ENCODE data around the gene CCDC81.
A peak's percentile ranks its signal among the peaks of the same experiment; 100 is the strongest.
"Not testable (repeated sequence)": the region's sequence is repeated elsewhere in the genome, so short reads cannot be mapped to it uniquely, and the experiment has no call there.

Gene CCDC81

DNA sequence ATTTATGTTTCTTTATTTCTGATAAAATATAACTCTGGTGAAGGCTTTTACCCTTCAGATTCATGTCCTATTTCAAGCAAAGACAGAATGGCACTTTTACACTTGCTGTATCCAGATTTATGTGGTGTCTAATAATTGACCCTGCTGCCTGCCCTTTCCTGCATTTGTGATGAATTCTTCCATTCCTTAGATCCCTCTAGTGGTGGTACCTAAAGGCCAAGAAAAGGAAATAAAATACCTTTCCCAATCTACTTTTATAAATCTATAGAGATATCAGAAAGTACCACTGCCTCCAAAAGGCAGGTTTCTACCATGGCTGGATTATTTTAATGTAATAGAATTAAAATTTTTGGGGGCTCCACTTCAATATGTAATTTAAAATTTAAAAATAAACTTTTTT, 34.2 kb downstream of the CCDC81 start:
- Histone ChIP-seq H3K27me3 (no peaks in the 10 kb centered on the region), H3K36me3 (no peaks in the 10 kb centered on the region), H3K4me1 (no peaks in the 10 kb centered on the region), H3K9me3 (no peaks in the 10 kb centered on the region), H3K4me3 (no peak overlapping the region), H3K27ac (no peak overlapping the region), H3K4me2 (no peak overlapping the region), H3K9ac (no peak overlapping the region), H4K20me1 (no peaks in the 10 kb centered on the region)
- no peak for TF ChIP-seq Cebpa-rat (IDR thresholded peaks at IDR 0.05)

DNA sequence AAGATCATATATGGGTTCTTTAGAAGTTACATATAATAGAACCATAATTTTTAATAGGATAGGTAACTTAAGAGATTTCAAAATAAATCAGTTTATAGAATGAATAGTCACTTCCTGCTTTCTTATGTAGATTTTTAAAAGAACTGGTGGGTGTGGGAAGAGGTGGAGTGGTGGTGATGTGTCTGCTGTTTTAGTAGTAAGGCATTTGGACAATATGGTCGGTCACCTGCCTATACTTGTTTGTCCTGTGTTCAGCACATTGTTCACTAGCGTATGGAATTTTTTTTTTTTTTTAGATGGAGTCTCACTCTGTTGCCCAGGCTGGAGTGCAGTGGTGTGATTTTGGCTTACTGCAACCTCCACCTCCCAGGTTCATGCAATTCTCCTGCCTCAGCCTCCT, 39.3 kb downstream of the CCDC81 start:
- Histone ChIP-seq H3K4me3 (no peak overlapping the region), H3K9ac (no peak overlapping the region), H3K36me3 (no peaks in the 10 kb centered on the region), H3K27me3 (no peaks in the 10 kb centered on the region), H4K20me1 (no peaks in the 10 kb centered on the region), H3K4me1 (peaks cover 9% of the 10 kb centered on the region), H3K4me2 (no peak overlapping the region), H3K27ac (no peak overlapping the region), H3K9me3 (no peaks in the 10 kb centered on the region)
- TF ChIP-seq Cebpa-rat (IDR thresholded peaks at IDR 0.05) = no peak

DNA sequence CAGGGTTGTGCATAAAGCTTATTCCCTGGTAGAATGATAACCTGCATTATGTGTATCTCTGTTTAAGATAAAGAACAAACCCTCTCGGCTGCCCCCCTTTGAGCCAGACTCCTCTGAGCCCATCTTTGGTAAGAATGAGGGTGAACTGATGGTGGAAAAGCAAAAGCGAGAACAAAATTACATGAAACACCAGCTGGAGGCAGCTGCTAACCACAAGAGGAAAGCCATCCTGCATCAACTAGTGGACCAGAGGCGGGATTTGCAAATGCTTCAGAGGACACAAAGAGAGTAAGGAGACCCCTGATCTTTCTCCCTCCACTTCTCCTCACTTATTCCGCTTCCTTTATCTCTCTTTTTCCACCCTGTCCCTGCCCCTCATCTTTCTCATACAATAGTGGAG, 40.3 kb downstream of the CCDC81 start:
- Histone ChIP-seq H3K27ac (no peak overlapping the region), H3K4me2 (0 out of 2 replicates have a peak overlapping the region, but pooled peaks have one; percentile 6), H3K27me3 (no peaks in the 10 kb centered on the region), H3K4me3 (no peak overlapping the region), H3K9ac (no peak overlapping the region), H3K9me3 (no peaks in the 10 kb centered on the region), H4K20me1 (no peaks in the 10 kb centered on the region), H3K4me1 (peaks cover 9% of the 10 kb centered on the region), H3K36me3 (no peaks in the 10 kb centered on the region)
- no peak for TF ChIP-seq Cebpa-rat (IDR thresholded peaks at IDR 0.05)

DNA sequence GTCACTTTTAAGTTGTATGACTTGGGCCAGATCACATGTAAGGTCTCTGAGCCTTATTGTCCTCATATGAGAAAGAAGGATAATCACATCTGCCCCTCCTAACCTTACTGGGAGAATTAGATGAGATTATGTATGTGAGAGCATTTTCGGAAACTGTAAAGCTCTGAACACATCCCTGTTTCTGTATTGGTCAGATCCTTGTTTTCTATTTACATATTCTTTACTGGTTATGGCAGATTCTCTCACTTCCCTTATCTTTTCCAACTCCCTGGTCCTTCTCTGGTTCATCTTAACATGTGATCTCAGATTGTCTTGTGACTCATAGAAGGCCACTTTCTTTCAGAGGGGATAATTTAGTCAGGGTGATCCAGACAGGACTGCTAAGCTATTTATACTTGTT, 41.8 kb downstream of the CCDC81 start:
- Histone ChIP-seq H4K20me1 (no peaks in the 10 kb centered on the region), H3K9ac (no peak overlapping the region), H3K4me1 (peaks cover 11% of the 10 kb centered on the region), H3K4me3 (no peak overlapping the region), H3K4me2 (no peak overlapping the region), H3K27ac (no peak overlapping the region), H3K36me3 (no peaks in the 10 kb centered on the region), H3K9me3 (no peaks in the 10 kb centered on the region), H3K27me3 (0 out of 2 replicates have a peak, but pooled peaks cover 4% of the 10 kb centered on the region)
- TF ChIP-seq Cebpa-rat (IDR thresholded peaks at IDR 0.05) = no peak

DNA sequence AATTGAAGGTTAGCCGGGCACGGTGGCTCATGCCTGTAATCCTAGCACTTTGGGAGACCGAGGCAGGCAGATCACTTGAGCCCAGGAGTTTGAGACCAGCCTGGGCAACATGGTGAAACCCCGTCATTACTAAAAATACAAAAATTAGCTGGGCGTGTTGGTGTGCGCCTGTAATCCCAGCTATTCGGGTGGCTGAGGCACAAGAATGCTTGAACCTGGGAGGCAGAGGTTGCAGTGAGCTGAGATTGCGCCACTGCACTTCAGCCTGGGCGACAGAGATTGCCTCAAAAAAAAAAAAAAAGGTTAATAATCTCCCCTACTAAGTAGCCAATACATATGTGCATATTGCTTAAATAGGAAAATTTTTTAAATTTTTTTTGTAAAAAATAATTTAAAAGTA, 42.3 kb downstream of the CCDC81 start:
- H3K27me3 ChIP-seq, H3K36me3 ChIP-seq, H3K27ac ChIP-seq, H3K4me2 ChIP-seq, H3K9me3 ChIP-seq, H3K9ac ChIP-seq, H4K20me1 ChIP-seq, H3K4me3 ChIP-seq: not testable (repeated sequence)
- H3K4me1 ChIP-seq = peaks cover 16% of the 10 kb centered on the region

DNA sequence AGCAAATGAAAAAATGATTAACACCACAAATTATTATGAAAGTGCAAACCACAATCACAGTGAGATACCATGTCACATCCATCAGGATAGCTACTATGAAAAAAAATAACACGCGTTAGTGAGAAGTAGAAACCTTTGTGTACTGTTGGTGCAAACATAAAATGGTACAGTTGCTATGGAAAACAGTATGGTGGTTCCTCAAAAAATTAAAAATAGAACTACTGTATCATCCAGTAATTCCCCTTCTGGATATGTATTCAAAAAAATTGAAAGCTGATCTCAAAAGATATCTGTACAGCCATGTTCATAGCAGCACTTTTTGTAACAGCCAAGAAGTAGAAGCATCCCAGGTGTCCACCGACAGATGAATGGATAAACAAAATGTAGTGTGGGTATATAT, 43.4 kb downstream of the CCDC81 start:
- Histone ChIP-seq H3K27me3 (peaks cover 20% of the 10 kb centered on the region), H3K4me1 (peaks cover 28% of the 10 kb centered on the region), H3K27ac (no peak overlapping the region), H3K4me3 (no peak overlapping the region), H3K9me3 (no peaks in the 10 kb centered on the region), H4K20me1 (no peaks in the 10 kb centered on the region), H3K4me2 (no peak overlapping the region), H3K36me3 (no peaks in the 10 kb centered on the region), H3K9ac (no peak overlapping the region)
- TF ChIP-seq Cebpa-rat (IDR thresholded peaks at IDR 0.05) = no peak

DNA sequence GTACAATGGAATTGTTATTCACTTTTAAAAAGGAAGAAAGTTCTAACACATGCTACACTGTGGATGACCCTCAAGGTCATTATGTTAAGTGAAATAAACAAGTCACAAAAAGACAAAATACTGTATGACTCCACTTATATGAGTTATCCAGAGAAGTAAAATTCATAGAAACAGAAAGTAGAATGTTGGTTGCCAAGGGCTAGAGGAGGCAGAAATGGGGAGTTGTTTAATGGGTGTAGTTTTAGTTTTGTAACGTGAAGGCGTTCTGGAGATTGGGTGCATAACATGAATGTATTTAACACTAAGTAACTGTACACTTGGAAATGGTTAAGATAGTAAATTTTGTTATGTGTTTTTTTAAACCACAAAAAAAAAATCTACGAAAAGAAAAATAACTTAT, 43.8 kb downstream of the CCDC81 start:
- H3K36me3 ChIP-seq = no peaks in the 10 kb centered on the region
- TF ChIP-seq Cebpa-rat (IDR thresholded peaks at IDR 0.05) = no peak
- H3K27ac ChIP-seq = no peak overlapping the region
- H3K4me2 ChIP-seq = no peak overlapping the region
- H3K4me3 ChIP-seq = no peak overlapping the region
- peaks cover 32% of the 10 kb centered on the region for H3K4me1 ChIP-seq
- peaks cover 24% of the 10 kb centered on the region for H3K27me3 ChIP-seq
- H3K9me3 ChIP-seq = no peaks in the 10 kb centered on the region
- H3K9ac ChIP-seq = no peak overlapping the region
- no peaks in the 10 kb centered on the region for H4K20me1 ChIP-seq

DNA sequence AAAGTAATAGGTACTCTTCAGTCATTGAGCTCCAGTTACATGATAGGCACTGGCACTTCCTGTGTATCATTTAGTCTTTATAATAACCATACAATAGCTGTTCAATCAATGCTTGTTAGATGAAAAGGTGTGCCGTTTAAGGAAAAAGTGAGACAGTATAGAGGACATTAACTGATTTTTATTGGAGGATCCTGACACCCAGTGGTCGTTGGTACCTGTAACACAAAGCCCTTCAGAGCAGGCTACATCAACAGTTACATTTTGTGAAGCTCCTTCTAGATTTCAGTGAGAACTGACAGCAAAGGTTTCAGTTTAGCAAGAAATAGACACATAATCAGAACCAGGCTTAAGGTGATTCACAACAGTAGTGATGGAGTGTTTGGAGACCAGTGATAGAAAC, 44.2 kb downstream of the CCDC81 start:
- Histone ChIP-seq H3K4me1 (peaks cover 36% of the 10 kb centered on the region), H3K27me3 (peaks cover 28% of the 10 kb centered on the region), H3K9ac (no peak overlapping the region), H4K20me1 (no peaks in the 10 kb centered on the region), H3K4me2 (no peak overlapping the region), H3K27ac (no peak overlapping the region), H3K4me3 (no peak overlapping the region), H3K9me3 (no peaks in the 10 kb centered on the region), H3K36me3 (no peaks in the 10 kb centered on the region)
- no peak for TF ChIP-seq Cebpa-rat (IDR thresholded peaks at IDR 0.05)

DNA sequence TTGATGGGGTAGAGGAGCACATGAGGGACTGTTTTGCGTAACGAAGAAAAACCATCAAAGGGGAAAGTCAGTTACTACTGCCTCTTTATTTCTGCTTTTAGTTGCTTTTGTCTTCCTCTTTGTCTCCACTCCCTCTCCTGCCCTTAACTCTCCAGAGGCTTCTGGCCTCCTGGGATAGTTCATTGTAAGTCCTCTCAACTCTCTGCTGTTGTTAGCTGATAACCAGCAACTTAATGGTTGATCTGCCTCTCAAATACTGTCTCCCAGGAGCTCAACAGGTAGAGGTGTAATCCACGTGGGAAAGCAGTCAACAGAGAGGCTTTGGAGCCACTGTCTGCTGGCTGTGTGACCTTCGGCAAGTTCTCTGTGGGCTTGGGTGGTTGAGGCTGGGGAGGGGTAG, 47.3 kb downstream of the CCDC81 start:
- Histone ChIP-seq H3K27ac (no peak overlapping the region; the same call in 1 of the 2 replicates), H3K27me3 (peaks cover 29% of the 10 kb centered on the region), H3K9me3 (peaks cover 11% of the 10 kb centered on the region), H3K4me2 (peak overlapping the region; percentile 81), H3K4me3 (peak overlapping the region; percentile 53), H3K36me3 (no peaks in the 10 kb centered on the region), H3K9ac (peak overlapping the region; percentile 67), H3K4me1 (peaks cover 33% of the 10 kb centered on the region), H4K20me1 (no peaks in the 10 kb centered on the region)
- TF ChIP-seq Cebpa-rat (IDR thresholded peaks at IDR 0.05) = no peak

DNA sequence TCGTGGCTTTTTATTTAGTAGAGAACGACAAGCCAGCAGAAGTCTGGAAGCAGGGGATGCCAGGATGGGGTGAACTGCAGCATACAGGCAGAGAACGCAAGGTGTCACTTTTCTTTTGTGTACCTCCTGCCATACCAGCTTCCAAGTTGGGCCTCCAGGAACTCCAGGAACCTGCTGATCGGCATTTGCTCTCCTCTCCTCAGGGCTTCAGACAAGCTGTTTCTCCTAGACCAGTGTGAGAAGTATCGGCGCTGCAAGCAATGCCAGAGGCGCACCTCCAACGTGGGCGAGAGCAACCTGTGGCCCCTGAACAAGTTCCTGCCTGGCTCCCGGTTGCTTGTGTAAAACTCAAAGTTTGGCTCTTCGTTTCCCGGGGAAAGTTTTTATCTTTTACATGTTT, 47.7 kb downstream of the CCDC81 start:
- H3K27me3 ChIP-seq = peaks cover 29% of the 10 kb centered on the region
- H3K9ac ChIP-seq = peak overlapping the region; percentile 67
- no peak for TF ChIP-seq Cebpa-rat (IDR thresholded peaks at IDR 0.05)
- no peaks in the 10 kb centered on the region for H3K36me3 ChIP-seq
- H3K4me1 ChIP-seq = peaks cover 33% of the 10 kb centered on the region
- peaks cover 11% of the 10 kb centered on the region for H3K9me3 ChIP-seq
- peak overlapping the region; percentile 81 for H3K4me2 ChIP-seq
- peak overlapping the region; percentile 53 for H3K4me3 ChIP-seq
- H3K27ac ChIP-seq = no peak overlapping the region; the same call in 1 of the 2 replicates
- H4K20me1 ChIP-seq = no peaks in the 10 kb centered on the region

DNA sequence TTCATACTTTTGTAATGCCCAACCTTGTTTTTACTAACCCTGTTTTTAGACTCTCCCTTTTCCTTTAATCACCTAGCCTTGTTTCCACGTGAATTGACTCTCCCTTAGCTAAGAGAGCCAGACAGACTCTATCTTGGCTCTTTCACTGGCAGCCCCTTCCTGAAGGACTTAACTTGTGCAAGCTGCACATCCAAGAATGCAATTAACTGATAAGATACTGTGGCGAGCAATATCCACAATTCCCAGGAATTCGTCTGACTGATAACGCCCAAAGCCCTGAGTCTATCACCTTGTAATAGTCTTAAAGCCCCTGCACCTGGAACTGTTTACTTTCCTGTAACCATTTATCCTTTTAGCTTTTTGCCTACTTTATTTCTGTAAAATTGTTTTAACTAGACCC, 48.8 kb downstream of the CCDC81 start:
- Histone ChIP-seq H3K4me1 (peaks cover 33% of the 10 kb centered on the region), H3K4me2 (peak overlapping the region; percentile 81), H3K27me3 (peaks cover 29% of the 10 kb centered on the region), H3K9me3 (peaks cover 11% of the 10 kb centered on the region)
- not testable (repeated sequence) for H3K27ac ChIP-seq, H3K9ac ChIP-seq, H4K20me1 ChIP-seq, H3K4me3 ChIP-seq, H3K36me3 ChIP-seq
